GM19468 (cell line): ENCODE results near the gene TMPRSS11D.

Experiments
- ATAC-seq: cut with Tn5 transposase; IDR thresholded peaks from one replicate; pipeline ENCODE4 v1.9.1; 2021; ENCODE audit warnings: mild to moderate bottlenecking, moderate library complexity, moderate number of reproducible peaks; ENCODE audit not compliant: unreplicated experiment; ENCODE audit errors: extremely low read depth

Gene TMPRSS11D

GRCh38 chr4:67892253-67892652 lies 8.5 kb upstream of the TMPRSS11D start:
- no peak for ATAC-seq

- ATAC-seq = no peak
These were observed 7.8 kb upstream of the TMPRSS11D start for GRCh38 chr4:67891645-67892044.

- ATAC-seq = no peak
These were observed 2.5 kb upstream of the TMPRSS11D start for GRCh38 chr4:67886281-67886680.

GRCh38 chr4:67885762-67886161 lies 2.0 kb upstream of the TMPRSS11D start:
- no peak for ATAC-seq

GRCh38 chr4:67884701-67885100 lies 899 bp upstream of the TMPRSS11D start:
- ATAC-seq = no peak

- no peak for ATAC-seq
These were observed 344 bp downstream of the TMPRSS11D start for GRCh38 chr4:67883458-67883857.

- no peak for ATAC-seq
These were observed 2.8 kb downstream of the TMPRSS11D start for GRCh38 chr4:67880866-67881610.

- no peak for ATAC-seq
These were observed 4.3 kb downstream of the TMPRSS11D start for GRCh38 chr4:67879486-67879885.

GRCh38 chr4:67877086-67877485 lies 6.7 kb downstream of the TMPRSS11D start:
- no peak for ATAC-seq

- ATAC-seq = no peak
These were observed 8.8 kb downstream of the TMPRSS11D start for GRCh38 chr4:67874986-67875385.

GRCh38 chr4:67873116-67873515 lies 10.7 kb downstream of the TMPRSS11D start:
- ATAC-seq = no peak

- ATAC-seq = peak; percentile 61
These were observed 11.9 kb downstream of the TMPRSS11D start for GRCh38 chr4:67871867-67872266.

- no peak for ATAC-seq
These were observed 14.1 kb downstream of the TMPRSS11D start for GRCh38 chr4:67869580-67870190.

GRCh38 chr4:67861513-67861912 lies 22.3 kb downstream of the TMPRSS11D start:
- no peak for ATAC-seq

GRCh38 chr4:67853336-67853735 lies 30.5 kb downstream of the TMPRSS11D start:
- no peak for ATAC-seq

GRCh38 chr4:67820903-67821302 lies 62.9 kb downstream of the TMPRSS11D start:
- no peak for ATAC-seq

GRCh38 chr4:67810011-67810410 lies 73.8 kb downstream of the TMPRSS11D start:
- ATAC-seq = no peak

- no peak for ATAC-seq
These were observed 74.3 kb downstream of the TMPRSS11D start for GRCh38 chr4:67809502-67809901.

- no peak for ATAC-seq
These were observed 87.0 kb downstream of the TMPRSS11D start for GRCh38 chr4:67796810-67797209.

- ATAC-seq = no peak
These were observed 93.1 kb downstream of the TMPRSS11D start for GRCh38 chr4:67790721-67791120.

- no peak for ATAC-seq
These were observed 96.5 kb downstream of the TMPRSS11D start for GRCh38 chr4:67787311-67787710.

GRCh38 chr4:67785528-67785927 lies 98.3 kb downstream of the TMPRSS11D start:
- no peak for ATAC-seq
